K562 (cell line): ENCODE results near the gene ALDH8A1.

ENCODE experiments used
- CBX2 ChIP-seq: fragments of 200-600 bp; sonication (generic); IDR thresholded peaks from one replicate; pipeline ENCODE4 v1.6.1; 2012; ENCODE audit warnings: mild to moderate bottlenecking, low read length, inconsistent platforms; ENCODE audit not compliant: insufficient read depth, poor library complexity, severe bottlenecking
- CHD1 ChIP-seq: fragments of 200-600 bp; sonication (generic); IDR thresholded peaks from one replicate; pipeline ENCODE4 v1.6.1; 2012; ENCODE audit warnings: mild to moderate bottlenecking, moderate library complexity, low read length, inconsistent platforms
- GTF2A2 ChIP-seq: IDR thresholded peaks from 2 replicates; pipeline ENCODE4 v1.6.1; 2016; ENCODE audit warnings: mild to moderate bottlenecking, missing genetic modification characterization, missing compliant biosample characterization
- LARP7 ChIP-seq: fragments of 450-650 bp; IDR thresholded peaks from 2 replicates; pipeline ENCODE4 v1.6.1; 2016
- TBL1XR1 ChIP-seq, 2 experiments: IDR thresholded peaks; 2 replicates each; pipeline ENCODE4 v1.6.1; 2012; ENCODE audit warnings: improper control_type of control experiment in 2 of 2, low read length in 2 of 2, mild to moderate bottlenecking in 1 of 2
- TF ChIP-seq, protein P1 (sequence below): sonication (generic); formaldehyde crosslinking; IDR thresholded peaks from 2 replicates; pipeline ENCODE4 v1.9.0; 2022; ENCODE audit warnings: mild to moderate bottlenecking, missing genetic modification reagents

DNA sequence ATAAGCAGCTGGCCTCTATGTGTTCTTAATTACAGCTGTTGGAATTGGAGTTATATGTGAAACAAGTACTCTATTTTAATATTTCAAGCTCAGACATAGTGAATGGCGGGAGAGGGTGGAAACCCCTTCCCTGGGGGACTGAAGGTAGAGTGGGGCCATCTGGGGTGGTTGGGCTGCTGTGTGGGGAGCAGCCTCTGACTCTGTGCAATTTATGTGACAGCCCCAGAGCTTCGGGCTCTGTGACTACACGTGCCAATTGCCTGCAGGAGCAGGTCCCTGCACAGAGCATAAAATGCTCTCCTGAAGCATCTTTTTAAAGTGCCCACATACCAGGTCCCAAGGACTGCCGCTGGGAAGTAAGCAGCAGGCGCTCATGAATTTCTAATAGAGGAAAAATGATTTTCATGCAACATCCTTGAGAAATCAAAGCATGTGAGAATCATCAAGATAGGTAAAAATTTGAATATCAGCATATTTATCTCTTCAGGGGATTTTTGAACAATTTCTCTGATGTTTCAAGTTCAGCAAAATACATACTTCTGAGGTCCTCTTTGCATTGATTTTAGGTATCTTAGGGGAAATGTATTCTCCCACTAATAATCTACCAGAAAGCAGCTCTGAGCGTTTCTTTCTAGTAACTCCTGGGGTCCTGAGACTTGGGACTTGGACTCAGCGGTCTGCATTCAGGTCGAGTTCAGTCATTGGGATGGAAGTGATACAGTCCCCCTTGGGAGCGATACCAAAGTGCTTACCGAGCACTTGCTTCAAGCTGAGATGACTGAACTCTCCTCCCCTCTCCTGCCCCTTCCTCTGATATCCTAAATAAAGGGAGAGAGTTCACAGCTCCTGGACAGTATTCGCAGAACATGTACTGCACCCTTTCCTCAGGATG is 40.0 kb downstream of the ALDH8A1 start:
- TF ChIP-seq, protein P1, sequence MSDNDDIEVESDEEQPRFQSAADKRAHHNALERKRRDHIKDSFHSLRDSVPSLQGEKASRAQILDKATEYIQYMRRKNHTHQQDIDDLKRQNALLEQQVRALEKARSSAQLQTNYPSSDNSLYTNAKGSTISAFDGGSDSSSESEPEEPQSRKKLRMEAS (CRISPR knock-in tag) = no peak
- TF ChIP-seq CBX2 (no peak), GTF2A2 (tag) (no peak), LARP7 (no peak), CHD1 (no peak), TBL1XR1 (IDR thresholded peaks at IDR 0.05; ENCODE audit: low read length in 2 of 2) (no peak)
